ENCODE data around the gene TMEM259.

The TMEM259 gene

GRCh38 chr19:1055886-1056620 lies 35.1 kb upstream of the TMEM259 start:
- DNase-seq (ENCODE audit: low read depth in 2 of 2) = no peak

DNA sequence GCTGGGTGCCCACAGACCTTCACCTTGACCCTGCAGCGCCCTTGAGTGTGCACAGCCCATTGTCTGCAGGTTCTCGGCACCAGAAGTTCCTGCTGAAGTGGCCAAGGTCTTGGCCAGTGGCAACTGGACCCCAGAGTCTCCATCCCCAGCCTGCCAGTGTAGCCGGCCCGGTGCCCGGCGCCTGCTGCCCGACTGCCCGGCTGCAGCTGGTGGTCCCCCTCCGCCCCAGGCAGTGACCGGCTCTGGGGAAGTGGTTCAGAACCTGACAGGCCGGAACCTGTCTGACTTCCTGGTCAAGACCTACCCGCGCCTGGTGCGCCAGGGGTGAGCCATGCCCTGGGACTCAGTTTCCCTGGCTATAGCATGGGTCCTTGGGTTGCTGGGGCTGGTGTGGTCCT lies 34.1 kb upstream of the TMEM259 start:
- DNase-seq (ENCODE audit: low read depth in 2 of 2) = no peak

DNA sequence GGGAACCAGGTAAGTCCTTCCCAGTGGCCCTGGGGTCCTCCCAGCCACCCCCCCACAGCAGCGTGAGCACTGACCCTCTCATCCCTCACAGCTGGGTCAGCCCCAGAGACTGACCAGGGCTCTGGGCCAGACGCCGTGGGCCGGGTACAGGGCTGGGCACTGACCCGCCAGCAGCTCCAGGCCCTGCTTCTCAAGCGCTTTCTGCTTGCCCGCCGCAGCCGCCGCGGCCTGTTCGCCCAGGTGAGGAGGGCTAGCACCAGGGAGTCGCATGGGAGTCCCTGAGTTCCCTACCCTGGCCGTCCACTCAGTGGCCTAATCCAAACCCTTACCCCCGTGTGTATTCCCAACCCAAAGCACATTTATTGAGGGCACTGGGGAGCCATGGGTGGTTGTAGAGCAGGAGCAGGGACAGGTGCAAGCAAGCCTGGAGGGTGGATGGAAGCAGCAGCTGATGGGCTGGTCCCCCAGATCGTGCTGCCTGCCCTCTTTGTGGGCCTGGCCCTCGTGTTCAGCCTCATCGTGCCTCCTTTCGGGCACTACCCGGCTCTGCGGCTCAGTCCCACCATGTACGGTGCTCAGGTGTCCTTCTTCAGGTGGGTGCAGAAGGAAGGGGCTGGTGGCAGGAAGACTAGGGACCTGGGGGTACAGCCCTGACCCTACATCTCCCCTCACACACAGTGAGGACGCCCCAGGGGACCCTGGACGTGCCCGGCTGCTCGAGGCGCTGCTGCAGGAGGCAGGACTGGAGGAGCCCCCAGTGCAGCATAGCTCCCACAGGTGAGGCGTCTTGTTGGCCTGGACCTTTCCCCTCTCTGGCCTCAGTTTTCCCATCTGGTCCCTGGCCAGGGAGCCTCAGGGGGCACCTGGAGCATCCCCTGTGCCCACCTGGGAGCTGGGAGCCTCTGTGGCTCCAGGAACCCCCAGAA lies 33.4 kb upstream of the TMEM259 start:
- DNase-seq (ENCODE audit: low read depth in 2 of 2) = no peak

DNA sequence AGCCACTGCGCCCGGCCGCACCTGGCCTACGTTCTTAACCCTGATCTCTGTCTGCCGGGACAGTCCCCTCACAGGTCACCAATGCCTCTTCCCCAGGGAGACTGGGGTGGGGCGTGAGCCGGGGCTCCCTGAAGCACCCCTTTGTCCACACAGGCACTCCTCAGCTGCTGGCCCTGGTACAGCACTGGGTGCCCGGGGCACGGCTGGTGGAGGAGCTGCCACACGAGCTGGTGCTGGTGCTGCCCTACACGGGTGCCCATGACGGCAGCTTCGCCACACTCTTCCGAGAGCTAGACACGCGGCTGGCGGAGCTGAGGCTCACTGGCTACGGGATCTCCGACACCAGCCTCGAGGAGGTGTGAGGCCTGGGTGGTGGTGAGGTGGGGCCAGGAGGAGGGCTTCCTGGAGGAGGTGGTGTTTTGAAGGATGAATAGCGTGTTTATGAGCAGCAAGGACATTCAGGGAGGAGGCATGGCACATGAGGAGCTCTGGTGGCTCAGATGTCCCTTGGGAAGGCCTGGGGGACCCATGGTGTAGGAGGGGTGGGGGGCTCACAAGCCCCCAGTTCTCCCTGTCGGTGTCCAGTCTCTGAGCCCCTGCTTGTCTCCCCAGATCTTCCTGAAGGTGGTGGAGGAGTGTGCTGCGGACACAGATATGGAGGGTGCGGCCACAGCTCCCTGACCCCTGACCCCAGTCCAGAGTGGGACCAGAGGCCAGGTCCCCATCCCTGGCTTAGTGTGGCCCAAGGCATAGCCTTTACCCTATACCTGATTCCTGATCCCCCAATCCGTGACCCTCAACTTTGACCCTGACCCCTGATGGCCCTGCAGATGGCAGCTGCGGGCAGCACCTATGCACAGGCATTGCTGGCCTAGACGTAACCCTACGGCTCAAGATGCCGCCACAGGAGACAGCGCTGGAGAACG lies 32.5 kb upstream of the TMEM259 start:
- no peak for DNase-seq (ENCODE audit: low read depth in 2 of 2)

- no peak for DNase-seq (ENCODE audit: low read depth in 2 of 2)
Observed at GRCh38 chr19:1052349-1052975, 31.5 kb upstream of the TMEM259 start.

DNA sequence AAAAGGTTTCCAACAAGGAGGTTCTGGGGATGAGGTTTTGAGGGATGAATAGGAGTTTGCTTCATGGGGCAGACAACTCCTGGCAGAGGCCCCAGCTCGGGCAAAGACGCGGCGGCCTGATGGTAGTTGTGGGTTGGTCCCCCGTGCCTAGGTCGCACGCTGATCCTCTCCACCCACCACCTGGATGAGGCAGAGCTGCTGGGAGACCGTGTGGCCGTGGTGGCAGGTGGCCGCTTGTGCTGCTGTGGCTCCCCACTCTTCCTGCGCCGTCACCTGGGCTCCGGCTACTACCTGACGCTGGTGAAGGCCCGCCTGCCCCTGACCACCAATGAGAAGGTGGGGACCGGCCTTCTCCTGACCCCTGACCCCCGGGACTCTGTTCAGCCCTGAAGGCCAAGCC lies 30.9 kb upstream of the TMEM259 start:
- no peak for DNase-seq (ENCODE audit: low read depth in 2 of 2)

DNA sequence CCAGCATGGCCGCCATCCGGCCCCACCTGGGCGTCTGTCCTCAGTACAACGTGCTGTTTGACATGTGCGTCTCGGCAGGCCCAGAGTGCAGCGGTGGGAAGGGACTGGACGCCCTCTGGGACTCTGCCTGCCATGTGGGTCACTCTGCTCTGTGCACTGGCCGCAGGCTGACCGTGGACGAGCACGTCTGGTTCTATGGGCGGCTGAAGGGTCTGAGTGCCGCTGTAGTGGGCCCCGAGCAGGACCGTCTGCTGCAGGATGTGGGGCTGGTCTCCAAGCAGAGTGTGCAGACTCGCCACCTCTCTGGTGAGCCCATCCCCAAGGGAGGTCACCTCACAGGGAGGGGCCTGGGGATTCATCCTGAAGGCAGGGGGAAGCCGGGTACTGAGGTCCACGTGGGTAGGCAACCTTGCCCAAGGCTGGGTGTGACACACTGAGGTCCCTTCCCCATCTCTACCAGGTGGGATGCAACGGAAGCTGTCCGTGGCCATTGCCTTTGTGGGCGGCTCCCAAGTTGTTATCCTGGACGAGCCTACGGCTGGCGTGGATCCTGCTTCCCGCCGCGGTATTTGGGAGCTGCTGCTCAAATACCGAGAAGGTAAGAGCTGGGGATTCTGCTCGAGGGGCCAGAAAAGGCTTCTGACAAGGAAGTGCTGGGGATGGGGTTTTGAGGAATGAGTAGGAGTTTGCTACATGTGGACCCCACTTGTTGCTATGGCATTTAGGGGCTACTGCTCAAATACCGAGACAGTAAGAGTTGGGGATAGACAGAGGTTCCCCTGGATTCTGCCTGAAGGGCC lies 30.3 kb upstream of the TMEM259 start:
- DNase-seq (ENCODE audit: low read depth in 2 of 2) = no peak

DNA sequence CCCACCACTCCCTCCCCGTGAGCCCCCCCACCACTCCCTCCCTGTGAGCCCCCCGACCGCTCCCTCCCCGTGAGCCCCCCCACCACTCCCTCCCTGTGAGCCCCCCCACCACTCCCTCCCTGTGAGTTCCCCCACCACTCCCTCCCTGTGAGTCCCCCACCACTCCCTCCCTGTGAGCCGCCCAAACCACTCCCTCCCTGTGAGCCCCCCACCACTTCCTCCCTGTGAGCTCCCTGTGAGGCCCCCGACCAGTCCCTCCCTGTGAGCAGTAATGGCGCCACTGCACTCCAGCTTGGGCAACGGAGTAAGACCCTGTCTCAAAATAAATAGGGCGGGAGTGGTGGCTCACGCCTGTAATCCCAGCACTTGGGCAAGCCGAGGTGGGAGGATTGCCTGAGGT lies 28.9 kb upstream of the TMEM259 start:
- DNase-seq (ENCODE audit: low read depth in 2 of 2) = no peak

DNA sequence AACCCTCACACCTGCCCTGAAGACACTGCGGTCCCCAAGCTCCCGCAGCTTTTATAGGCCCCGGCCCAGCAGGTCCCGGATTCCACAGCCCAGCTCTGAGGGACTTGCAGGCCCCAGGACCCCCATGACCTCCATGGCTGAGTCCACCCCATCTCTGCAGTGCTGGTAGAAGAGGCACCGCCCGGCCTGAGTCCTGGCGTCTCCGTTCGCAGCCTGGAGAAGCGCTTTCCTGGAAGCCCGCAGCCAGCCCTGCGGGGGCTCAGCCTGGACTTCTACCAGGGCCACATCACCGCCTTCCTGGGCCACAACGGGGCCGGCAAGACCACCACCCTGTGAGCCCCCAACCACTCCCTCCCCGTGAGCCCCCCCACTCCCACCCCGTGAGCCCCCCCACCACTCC lies 28.2 kb upstream of the TMEM259 start:
- DNase-seq (ENCODE audit: low read depth in 2 of 2) = no peak

DNA sequence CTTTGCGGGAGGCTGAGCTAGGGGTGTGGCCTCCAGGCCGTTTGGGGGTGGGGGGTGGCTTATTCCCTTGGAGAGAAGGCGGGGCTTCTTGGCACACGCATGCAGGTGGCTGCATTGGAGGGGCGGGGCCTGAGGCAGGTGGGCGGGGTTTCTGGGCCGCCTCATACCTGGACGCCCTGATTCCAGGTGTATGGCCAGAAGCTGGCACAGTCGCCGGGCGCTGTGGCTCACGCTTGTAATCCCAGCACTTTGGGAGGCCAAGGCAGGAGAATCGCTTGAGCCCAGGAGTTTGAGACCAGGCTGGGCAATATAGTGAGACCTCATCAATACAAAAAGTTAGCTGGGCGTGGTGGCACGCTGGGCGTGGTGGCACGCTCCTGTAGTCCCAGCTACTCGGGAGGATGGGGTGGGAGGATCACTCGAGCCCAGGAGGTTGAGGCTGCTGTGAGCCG lies 26.8 kb upstream of the TMEM259 start:
- DNase-seq (ENCODE audit: low read depth in 2 of 2) = no peak

GRCh38 chr19:1046836-1047695 lies 26.1 kb upstream of the TMEM259 start:
- no peak for DNase-seq (ENCODE audit: low read depth in 2 of 2)

GRCh38 chr19:1046117-1046626 lies 25.2 kb upstream of the TMEM259 start:
- DNase-seq (ENCODE audit: low read depth in 2 of 2) = no peak

DNA sequence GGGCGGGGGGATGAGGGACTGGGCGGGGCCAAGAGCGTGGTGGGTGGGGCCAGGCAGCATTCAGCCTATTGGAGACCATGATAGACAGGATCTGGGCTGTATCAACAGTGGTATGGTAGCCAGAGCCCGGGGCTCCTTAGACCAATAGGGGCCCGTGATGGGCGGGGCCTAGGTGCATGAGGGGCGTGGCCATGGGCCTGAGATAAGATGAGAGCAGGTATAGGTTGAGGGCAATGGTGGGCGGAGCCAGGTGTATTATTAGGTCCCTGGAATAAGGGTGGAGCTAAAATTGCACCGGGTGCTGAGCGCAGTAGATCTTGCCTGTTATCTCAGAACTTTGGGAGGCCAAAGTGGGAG lies 24.3 kb upstream of the TMEM259 start:
- peak; percentile 70 to 79 for DNase-seq (ENCODE audit: low read depth in 2 of 2)

DNA sequence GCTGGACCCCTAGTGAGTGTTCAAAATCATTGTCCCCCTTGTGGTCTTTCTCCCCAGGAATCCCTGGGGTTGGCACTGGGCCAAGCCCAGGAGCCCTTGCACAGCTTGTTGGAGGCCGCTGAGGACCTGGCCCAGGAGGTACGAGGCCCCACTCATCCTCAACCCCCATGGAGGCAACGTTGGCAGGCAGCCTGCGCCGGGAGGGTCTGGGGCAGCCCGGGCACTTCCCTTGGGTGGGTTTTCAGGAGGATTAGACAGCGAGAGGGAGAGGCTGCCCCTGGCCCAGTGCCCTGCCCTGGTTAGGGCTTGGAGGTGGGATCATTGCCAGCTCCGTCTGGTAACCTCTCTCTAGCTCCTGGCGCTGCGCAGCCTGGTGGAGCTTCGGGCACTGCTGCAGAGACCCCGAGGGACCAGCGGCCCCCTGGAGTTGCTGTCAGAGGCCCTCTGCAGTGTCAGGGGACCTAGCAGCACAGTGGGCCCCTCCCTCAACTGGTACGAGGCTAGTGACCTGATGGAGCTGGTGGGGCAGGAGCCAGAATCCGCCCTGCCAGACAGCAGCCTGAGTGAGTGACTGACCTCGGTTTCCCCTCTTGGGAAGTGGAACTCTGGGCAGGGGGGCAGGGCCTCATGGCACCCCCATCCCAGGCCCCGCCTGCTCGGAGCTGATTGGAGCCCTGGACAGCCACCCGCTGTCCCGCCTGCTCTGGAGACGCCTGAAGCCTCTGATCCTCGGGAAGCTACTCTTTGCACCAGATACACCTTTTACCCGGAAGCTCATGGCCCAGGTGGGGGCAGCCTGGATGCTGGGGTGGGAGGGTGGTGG lies 22.0 kb upstream of the TMEM259 start:
- no peak for DNase-seq (ENCODE audit: low read depth in 2 of 2)

- no peak for DNase-seq (ENCODE audit: low read depth in 2 of 2)
Observed at GRCh38 chr19:1041835-1042685, 21.1 kb upstream of the TMEM259 start.

DNA sequence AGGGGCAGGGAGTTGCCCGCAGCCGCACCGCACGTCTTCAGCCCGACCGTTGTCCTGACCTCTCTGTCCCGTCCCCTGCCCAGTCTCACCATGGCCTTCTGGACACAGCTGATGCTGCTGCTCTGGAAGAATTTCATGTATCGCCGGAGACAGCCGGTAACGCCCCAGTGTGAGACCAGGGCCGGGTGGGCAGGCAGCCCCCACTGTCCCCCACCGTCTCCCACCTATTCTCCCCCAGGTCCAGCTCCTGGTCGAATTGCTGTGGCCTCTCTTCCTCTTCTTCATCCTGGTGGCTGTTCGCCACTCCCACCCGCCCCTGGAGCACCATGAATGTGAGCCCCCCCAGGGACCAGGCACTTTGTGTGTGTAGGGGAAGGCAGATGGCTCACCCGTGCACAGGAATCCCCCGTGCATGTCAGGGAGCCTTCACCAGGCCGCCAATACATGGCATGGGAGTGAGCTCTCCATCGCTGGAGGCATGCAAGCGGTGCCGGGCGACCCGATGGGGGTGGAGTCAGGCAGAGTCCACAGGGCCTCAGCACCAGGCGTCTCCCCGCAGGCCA lies 20.4 kb upstream of the TMEM259 start:
- no peak for DNase-seq (ENCODE audit: low read depth in 2 of 2)

Data from stimulated activated CD4-positive, alpha-beta T cell treated with anti-CD3 and anti-CD28 coated beads, Interleukin-4, amount 100 ng/mL, for 48 hours (primary cell).